ENCODE measurements around the gene PCDH9.

The PCDH9 gene

GRCh38 chr13:67013709-67014108, 216.4 kb downstream of the PCDH9 start:
- WGBS (ENCODE audit: extremely low coverage, insufficient coverage, low lambda C conversion rate): no CpG with 5 or more reads among the region's 2 CpGs
- Histone ChIP-seq H3K27ac (ENCODE audit: low read depth, low read length) (no peak overlapping the region), H2AK5ac (ENCODE audit: low read length) (no peak overlapping the region), H3K4ac (ENCODE audit: low read depth, low read length) (no peak overlapping the region), H3K56ac (ENCODE audit: low read length) (no peak overlapping the region), H3K23ac (ENCODE audit: low read length) (no peak overlapping the region), H3K79me1 (ENCODE audit: low read length) (no peaks in the 10 kb centered on the region), H3K18ac (ENCODE audit: low read length) (no peak overlapping the region), H3K79me2 (ENCODE audit: control insufficient read depth, insufficient read depth, low read length) (no peaks in the 10 kb centered on the region), H2BK120ac (ENCODE audit: low read depth, low read length) (no peak overlapping the region), H3K27me3 (ENCODE audit: insufficient read depth, low read length, poor library complexity) (no peaks in the 10 kb centered on the region), H3K4me3 (ENCODE audit: low read length) (no peak overlapping the region), H4K5ac (ENCODE audit: low read length) (no peak overlapping the region), H2BK5ac (ENCODE audit: low read length) (no peak overlapping the region), H2BK15ac (replicated peaks; ENCODE audit: low read depth) (no peak overlapping the region), H3K36me3 (ENCODE audit: control insufficient read depth, insufficient read depth, low read length) (no peaks in the 10 kb centered on the region), H3K9ac (ENCODE audit: low read length) (no peak overlapping the region), H3K4me2 (ENCODE audit: low read length) (no peak overlapping the region), H3K4me1 (ENCODE audit: control insufficient read depth, low read depth, low read length) (no peaks in the 10 kb centered on the region), H4K8ac (ENCODE audit: low read depth, low read length) (no peak overlapping the region)
- no peak for DNase-seq

- no peak for DNase-seq
- Histone ChIP-seq H2BK15ac (replicated peaks; ENCODE audit: low read depth) (no peak overlapping the region), H2AK5ac (ENCODE audit: low read length) (no peak overlapping the region), H3K56ac (ENCODE audit: low read length) (no peak overlapping the region), H3K4me3 (ENCODE audit: low read length) (no peak overlapping the region), H2BK5ac (ENCODE audit: low read length) (no peak overlapping the region), H4K5ac (ENCODE audit: low read length) (no peak overlapping the region), H4K8ac (ENCODE audit: low read depth, low read length) (no peak overlapping the region), H3K4me1 (ENCODE audit: control insufficient read depth, low read depth, low read length) (no peaks in the 10 kb centered on the region), H3K4me2 (ENCODE audit: low read length) (no peak overlapping the region), H3K9ac (ENCODE audit: low read length) (no peak overlapping the region), H3K27me3 (ENCODE audit: insufficient read depth, low read length, poor library complexity) (no peaks in the 10 kb centered on the region), H3K36me3 (ENCODE audit: control insufficient read depth, insufficient read depth, low read length) (no peaks in the 10 kb centered on the region), H2BK120ac (ENCODE audit: low read depth, low read length) (no peak overlapping the region), H3K79me2 (ENCODE audit: control insufficient read depth, insufficient read depth, low read length) (no peaks in the 10 kb centered on the region), H3K18ac (ENCODE audit: low read length) (no peak overlapping the region), H3K4ac (ENCODE audit: low read depth, low read length) (no peak overlapping the region), H3K27ac (ENCODE audit: low read depth, low read length) (no peak overlapping the region), H3K23ac (ENCODE audit: low read length) (no peak overlapping the region), H3K79me1 (ENCODE audit: low read length) (no peaks in the 10 kb centered on the region)
- WGBS (ENCODE audit: extremely low coverage, insufficient coverage, low lambda C conversion rate): 100% methylated on average over 1 of the region's 1 CpG
Measured at GRCh38 chr13:67008075-67008668, 222.0 kb downstream of the PCDH9 start.

DNA sequence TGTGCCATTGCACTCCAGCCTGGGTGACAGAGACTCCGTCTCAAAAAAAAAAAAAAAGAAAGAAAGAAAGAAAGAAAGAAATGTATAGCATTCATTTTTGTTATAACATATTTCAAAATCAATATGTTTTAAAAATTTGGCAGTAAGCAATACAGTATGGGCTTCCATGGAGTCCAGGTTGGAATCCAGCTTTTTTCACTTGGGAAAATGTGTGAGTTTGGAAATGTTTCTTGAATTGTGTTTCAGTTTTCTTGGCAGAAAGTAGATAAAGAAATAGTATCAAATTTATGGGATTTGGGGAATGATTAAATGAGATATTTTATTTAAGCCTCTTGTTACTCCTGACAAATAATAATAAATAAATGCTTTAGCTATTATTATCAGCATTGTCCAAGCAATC, 225.6 kb downstream of the PCDH9 start:
- no peak overlapping the region for H2BK5ac ChIP-seq (ENCODE audit: low read length)
- no peak overlapping the region for H2BK120ac ChIP-seq (ENCODE audit: low read depth, low read length)
- H3K4ac ChIP-seq (ENCODE audit: low read depth, low read length): no peak overlapping the region
- H3K27me3 ChIP-seq (ENCODE audit: insufficient read depth, low read length, poor library complexity): no peaks in the 10 kb centered on the region
- no peak overlapping the region for H3K9ac ChIP-seq (ENCODE audit: low read length)
- H3K4me2 ChIP-seq (ENCODE audit: low read length): no peak overlapping the region
- H3K79me1 ChIP-seq (ENCODE audit: low read length): no peaks in the 10 kb centered on the region
- H2AK5ac ChIP-seq (ENCODE audit: low read length): no peak overlapping the region
- H3K56ac ChIP-seq (ENCODE audit: low read length): no peak overlapping the region
- no peaks in the 10 kb centered on the region for H3K4me1 ChIP-seq (ENCODE audit: control insufficient read depth, low read depth, low read length)
- no peak overlapping the region for H4K8ac ChIP-seq (ENCODE audit: low read depth, low read length)
- H3K36me3 ChIP-seq (ENCODE audit: control insufficient read depth, insufficient read depth, low read length): no peaks in the 10 kb centered on the region
- WGBS (ENCODE audit: extremely low coverage, insufficient coverage, low lambda C conversion rate): no CpG with 5 or more reads among the region's 1 CpG
- H4K5ac ChIP-seq (ENCODE audit: low read length): no peak overlapping the region
- no peaks in the 10 kb centered on the region for H3K79me2 ChIP-seq (ENCODE audit: control insufficient read depth, insufficient read depth, low read length)
- H3K4me3 ChIP-seq (ENCODE audit: low read length): no peak overlapping the region
- H3K23ac ChIP-seq (ENCODE audit: low read length): no peak overlapping the region
- H3K27ac ChIP-seq (ENCODE audit: low read depth, low read length): no peak overlapping the region
- H2BK15ac ChIP-seq (replicated peaks; ENCODE audit: low read depth): no peak overlapping the region
- no peak for DNase-seq
- H3K18ac ChIP-seq (ENCODE audit: low read length): no peak overlapping the region

DNA sequence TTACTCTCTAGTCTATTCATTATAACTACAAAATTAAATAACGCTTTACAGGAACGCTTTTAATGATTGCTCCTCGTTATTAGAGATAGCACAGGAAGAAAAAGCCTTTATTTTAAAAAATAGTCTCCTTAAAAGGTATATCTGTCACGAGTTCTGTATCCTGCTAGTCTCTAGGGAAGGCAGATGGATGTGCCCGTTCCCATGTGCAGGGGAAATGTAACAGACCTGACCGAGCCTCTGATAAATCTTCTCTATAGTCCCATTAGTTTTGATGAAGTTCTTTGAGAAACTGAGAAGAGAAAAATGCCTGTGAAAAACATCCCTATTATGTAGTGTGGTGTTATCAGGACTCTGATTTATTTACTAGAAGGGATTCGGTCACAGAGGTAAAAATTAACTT, 226.4 kb downstream of the PCDH9 start:
- Histone ChIP-seq H3K27me3 (ENCODE audit: insufficient read depth, low read length, poor library complexity) (no peaks in the 10 kb centered on the region), H2BK120ac (ENCODE audit: low read depth, low read length) (no peak overlapping the region), H4K5ac (ENCODE audit: low read length) (no peak overlapping the region), H3K4ac (ENCODE audit: low read depth, low read length) (no peak overlapping the region), H2BK15ac (replicated peaks; ENCODE audit: low read depth) (no peak overlapping the region), H3K4me3 (ENCODE audit: low read length) (no peak overlapping the region), H3K79me2 (ENCODE audit: control insufficient read depth, insufficient read depth, low read length) (no peaks in the 10 kb centered on the region), H3K4me2 (ENCODE audit: low read length) (no peak overlapping the region), H2BK5ac (ENCODE audit: low read length) (no peak overlapping the region), H3K56ac (ENCODE audit: low read length) (no peak overlapping the region), H4K8ac (ENCODE audit: low read depth, low read length) (no peak overlapping the region), H3K36me3 (ENCODE audit: control insufficient read depth, insufficient read depth, low read length) (no peaks in the 10 kb centered on the region), H3K9ac (ENCODE audit: low read length) (no peak overlapping the region), H2AK5ac (ENCODE audit: low read length) (no peak overlapping the region), H3K4me1 (ENCODE audit: control insufficient read depth, low read depth, low read length) (no peaks in the 10 kb centered on the region), H3K79me1 (ENCODE audit: low read length) (no peaks in the 10 kb centered on the region), H3K18ac (ENCODE audit: low read length) (no peak overlapping the region), H3K23ac (ENCODE audit: low read length) (no peak overlapping the region), H3K27ac (ENCODE audit: low read depth, low read length) (no peak overlapping the region)
- 100% methylated on average over 1 of the region's 7 CpGs for WGBS (ENCODE audit: extremely low coverage, insufficient coverage, low lambda C conversion rate)
- no peak for DNase-seq

DNA sequence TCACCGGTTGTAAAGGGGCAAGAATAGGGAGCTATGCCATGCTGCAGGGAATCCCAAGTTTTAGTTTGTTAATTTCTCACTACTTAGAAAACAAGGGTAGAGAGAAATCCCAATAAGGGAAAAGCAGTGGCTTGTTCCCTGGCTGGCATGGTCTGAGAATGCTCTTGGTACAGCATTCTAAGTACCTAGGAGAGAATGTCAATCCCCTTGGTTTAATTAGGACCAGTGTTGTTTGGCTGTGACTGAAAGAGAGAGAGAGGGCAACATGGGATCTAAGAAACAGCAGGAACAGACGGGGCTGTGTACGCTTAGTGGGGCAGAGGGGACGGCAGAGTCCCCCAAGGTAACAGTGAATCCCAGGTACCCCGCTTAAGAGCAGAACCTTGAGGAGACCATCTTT, 228.8 kb downstream of the PCDH9 start:
- no peaks in the 10 kb centered on the region for H3K79me1 ChIP-seq (ENCODE audit: low read length)
- H3K23ac ChIP-seq (ENCODE audit: low read length): no peak overlapping the region
- no peaks in the 10 kb centered on the region for H3K27me3 ChIP-seq (ENCODE audit: insufficient read depth, low read length, poor library complexity)
- H3K9ac ChIP-seq (ENCODE audit: low read length): no peak overlapping the region
- no peak overlapping the region for H3K4ac ChIP-seq (ENCODE audit: low read depth, low read length)
- no peak overlapping the region for H2AK5ac ChIP-seq (ENCODE audit: low read length)
- no peaks in the 10 kb centered on the region for H3K4me1 ChIP-seq (ENCODE audit: control insufficient read depth, low read depth, low read length)
- H3K4me2 ChIP-seq (ENCODE audit: low read length): no peak overlapping the region
- H3K36me3 ChIP-seq (ENCODE audit: control insufficient read depth, insufficient read depth, low read length): no peaks in the 10 kb centered on the region
- H3K79me2 ChIP-seq (ENCODE audit: control insufficient read depth, insufficient read depth, low read length): no peaks in the 10 kb centered on the region
- H2BK15ac ChIP-seq (replicated peaks; ENCODE audit: low read depth): no peak overlapping the region
- no peak for DNase-seq
- H4K5ac ChIP-seq (ENCODE audit: low read length): no peak overlapping the region
- WGBS (ENCODE audit: extremely low coverage, insufficient coverage, low lambda C conversion rate): no CpG with 5 or more reads among the region's 5 CpGs
- H2BK5ac ChIP-seq (ENCODE audit: low read length): no peak overlapping the region
- no peak overlapping the region for H4K8ac ChIP-seq (ENCODE audit: low read depth, low read length)
- no peak overlapping the region for H3K27ac ChIP-seq (ENCODE audit: low read depth, low read length)
- H3K56ac ChIP-seq (ENCODE audit: low read length): no peak overlapping the region
- no peak overlapping the region for H3K18ac ChIP-seq (ENCODE audit: low read length)
- no peak overlapping the region for H2BK120ac ChIP-seq (ENCODE audit: low read depth, low read length)
- H3K4me3 ChIP-seq (ENCODE audit: low read length): no peak overlapping the region

- Histone ChIP-seq H3K23ac (ENCODE audit: low read length) (no peak overlapping the region), H3K4me2 (ENCODE audit: low read length) (no peak overlapping the region), H3K79me1 (ENCODE audit: low read length) (no peaks in the 10 kb centered on the region), H3K9ac (ENCODE audit: low read length) (no peak overlapping the region), H3K18ac (ENCODE audit: low read length) (no peak overlapping the region), H3K4ac (ENCODE audit: low read depth, low read length) (no peak overlapping the region), H2BK5ac (ENCODE audit: low read length) (no peak overlapping the region), H2BK120ac (ENCODE audit: low read depth, low read length) (no peak overlapping the region), H4K5ac (ENCODE audit: low read length) (no peak overlapping the region), H3K27ac (ENCODE audit: low read depth, low read length) (no peak overlapping the region), H2BK15ac (replicated peaks; ENCODE audit: low read depth) (no peak overlapping the region), H3K4me3 (ENCODE audit: low read length) (no peak overlapping the region), H2AK5ac (ENCODE audit: low read length) (no peak overlapping the region), H4K8ac (ENCODE audit: low read depth, low read length) (no peak overlapping the region), H3K36me3 (ENCODE audit: control insufficient read depth, insufficient read depth, low read length) (no peaks in the 10 kb centered on the region), H3K79me2 (ENCODE audit: control insufficient read depth, insufficient read depth, low read length) (no peaks in the 10 kb centered on the region), H3K56ac (ENCODE audit: low read length) (no peak overlapping the region), H3K4me1 (ENCODE audit: control insufficient read depth, low read depth, low read length) (no peaks in the 10 kb centered on the region), H3K27me3 (ENCODE audit: insufficient read depth, low read length, poor library complexity) (no peaks in the 10 kb centered on the region)
- WGBS (ENCODE audit: extremely low coverage, insufficient coverage, low lambda C conversion rate): no CpG with 5 or more reads among the region's 1 CpG
- DNase-seq: no peak
Measured at GRCh38 chr13:66996503-66996902, 233.6 kb downstream of the PCDH9 start.
